NCI-H446 treated with DMSO at 0.1 percent for 48 hours (cell line): Measurements from ENCODE around the gene DDC.

Experiments used
- DNase-seq: peaks from one replicate; lab custom pipeline; 2025; lab: John Stamatoyannopoulos, UW

Gene DDC

GRCh38 chr7:50455658-50456057 is 109.5 kb downstream of the DDC start:
- DNase-seq: no peak

DNA sequence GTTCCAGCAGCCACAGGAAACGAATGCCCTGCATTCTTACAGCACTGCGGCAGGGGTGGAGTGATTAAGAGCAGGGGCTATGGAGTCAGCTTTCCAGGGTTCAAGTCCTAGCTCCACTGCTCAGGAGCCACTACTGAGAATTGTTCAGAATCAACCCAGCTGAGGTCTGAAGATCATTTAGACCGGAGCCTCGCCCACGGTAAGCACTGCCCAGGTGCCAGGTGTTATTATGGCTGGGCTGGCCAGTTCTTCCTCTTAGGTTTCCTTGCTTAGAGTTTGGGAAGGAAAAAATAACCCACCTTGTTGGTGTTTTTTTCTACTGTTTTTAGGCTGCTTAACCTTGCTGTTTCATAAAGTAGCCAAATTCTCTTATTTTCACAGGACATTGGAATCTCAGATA is 110.2 kb downstream of the DDC start:
- DNase-seq: no peak

- DNase-seq: no peak
These were observed 114.6 kb downstream of the DDC start for GRCh38 chr7:50450590-50451032.

DNA sequence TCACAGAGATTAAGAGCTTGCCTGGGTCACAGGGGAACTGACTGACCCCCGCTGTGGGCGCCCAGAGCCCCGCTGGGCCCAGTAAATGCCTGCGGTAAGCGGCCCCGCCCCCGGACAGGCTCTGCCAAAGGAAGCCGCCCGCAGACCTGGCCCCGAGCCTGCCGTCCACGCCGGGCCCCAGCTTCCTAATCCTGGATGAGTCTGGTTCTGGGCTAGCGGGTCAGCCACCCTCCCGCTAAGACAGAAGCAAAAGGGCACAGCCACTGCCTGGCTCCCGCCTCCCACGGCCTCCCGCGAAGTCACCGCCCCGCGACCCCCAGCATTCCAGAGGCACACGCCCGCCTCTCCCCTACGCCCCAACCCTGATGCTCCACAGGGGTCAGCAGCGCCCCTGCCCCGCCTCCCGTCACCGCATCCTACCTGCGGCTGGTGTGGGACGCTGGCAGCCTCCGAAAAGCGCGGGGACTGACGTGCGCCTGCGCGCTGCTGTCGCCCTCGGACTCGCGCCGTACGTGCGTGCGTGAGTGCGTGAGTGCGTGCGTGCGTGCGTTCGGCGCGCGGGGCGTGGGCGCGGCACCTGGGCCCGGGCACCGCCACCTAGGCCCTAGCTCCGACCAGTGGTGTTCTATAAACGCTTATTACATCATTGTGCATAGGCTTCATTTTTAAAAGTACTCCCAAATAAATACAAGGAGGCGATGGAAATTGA is 115.2 kb downstream of the DDC start, which contains the start of gene FIGNL1:
FIGNL1 (minus strand) TSS at position 470 of the 709 bp plus-strand sequence. CDS start 3,063 bp downstream, outside the sequence.
- DNase-seq: peak; percentile 41

DNA sequence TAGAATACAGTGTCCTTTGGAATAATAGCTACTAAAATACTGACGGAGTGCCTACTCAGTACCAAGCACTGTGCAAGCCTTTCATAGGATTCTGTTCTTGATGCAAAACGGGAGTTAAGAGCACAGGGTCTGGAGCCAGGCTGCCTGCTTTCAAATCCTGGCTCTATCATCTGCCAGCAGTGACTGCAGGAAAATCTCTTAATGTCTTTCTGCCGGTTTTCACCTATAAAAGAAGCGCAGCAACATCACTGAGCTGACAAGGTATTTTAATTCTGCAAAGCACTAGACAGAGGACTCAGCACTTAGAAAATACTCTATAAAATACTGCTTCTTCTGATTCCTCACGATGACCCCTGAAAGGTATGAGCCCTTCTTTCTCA is 115.7 kb downstream of the DDC start:
- DNase-seq: no peak

DNA sequence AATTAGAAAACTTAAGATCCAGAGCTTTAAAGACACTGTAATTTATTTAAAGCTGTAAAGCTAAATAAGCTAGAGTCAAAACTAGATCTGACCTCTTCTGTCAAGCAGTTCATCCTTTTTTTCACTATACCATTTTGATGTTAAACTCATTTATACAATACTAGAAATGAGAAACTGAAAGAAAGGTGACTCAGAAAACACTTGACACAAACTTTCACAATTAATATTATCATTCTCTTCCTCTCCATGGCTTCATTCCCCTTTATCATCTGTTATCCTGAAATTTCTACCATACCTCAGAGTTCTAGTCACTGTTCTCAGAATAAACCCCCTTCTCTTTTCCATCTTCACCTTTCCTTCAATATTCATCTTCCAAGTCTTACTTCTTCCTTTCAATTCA is 116.4 kb downstream of the DDC start:
- no peak for DNase-seq

DNA sequence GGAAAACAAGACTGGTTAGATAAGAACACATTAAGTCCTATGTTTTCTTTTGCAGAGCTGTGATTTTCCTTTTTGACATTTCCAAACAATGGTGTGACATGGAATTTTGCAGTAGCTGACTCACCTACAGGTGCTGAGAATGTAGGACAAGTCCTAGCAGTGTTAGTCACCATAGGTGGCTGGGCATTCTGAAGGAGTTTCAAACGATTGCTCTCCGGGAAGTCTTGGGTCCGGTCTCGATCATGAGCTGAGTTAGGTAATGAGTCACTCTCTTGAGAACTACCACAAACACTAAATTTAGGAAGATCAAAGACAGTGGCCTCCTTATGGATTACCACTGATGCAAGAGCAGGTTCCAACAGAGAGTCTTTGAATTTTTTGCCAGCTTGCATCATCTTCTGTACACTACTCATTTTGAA is 118.7 kb downstream of the DDC start:
- no peak for DNase-seq

DNA sequence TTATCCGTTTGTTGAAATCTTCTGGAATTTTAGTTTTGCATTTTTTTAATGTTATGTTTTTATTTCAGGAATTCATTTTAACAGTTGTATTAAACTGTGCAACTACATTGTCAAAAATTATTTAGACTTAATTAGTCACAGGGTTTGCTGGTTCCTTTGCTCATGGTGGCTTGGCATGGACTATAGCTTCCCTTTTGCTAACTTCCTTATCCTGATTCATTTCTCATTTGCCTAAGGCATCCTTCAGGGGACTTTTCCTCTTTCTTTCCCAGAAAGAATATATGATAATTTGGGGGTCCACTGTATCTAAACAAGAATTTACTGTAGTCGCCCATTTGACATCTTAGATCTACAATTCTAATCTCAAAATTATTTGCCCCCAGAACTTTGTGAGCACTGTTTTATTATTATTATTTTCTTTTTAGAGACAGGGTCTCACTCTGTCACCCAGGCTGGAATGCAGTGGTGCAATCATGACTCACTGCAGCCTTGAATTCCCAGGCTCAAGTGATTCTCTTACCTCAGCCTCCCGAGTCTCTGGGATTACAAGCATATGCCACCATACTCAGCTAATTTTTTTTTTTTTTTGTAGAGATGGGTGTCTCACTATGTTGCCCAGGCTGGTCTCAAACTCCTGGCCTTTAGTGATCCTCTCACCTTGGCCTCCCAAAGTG is 128.9 kb downstream of the DDC start:
- no peak for DNase-seq

DNA sequence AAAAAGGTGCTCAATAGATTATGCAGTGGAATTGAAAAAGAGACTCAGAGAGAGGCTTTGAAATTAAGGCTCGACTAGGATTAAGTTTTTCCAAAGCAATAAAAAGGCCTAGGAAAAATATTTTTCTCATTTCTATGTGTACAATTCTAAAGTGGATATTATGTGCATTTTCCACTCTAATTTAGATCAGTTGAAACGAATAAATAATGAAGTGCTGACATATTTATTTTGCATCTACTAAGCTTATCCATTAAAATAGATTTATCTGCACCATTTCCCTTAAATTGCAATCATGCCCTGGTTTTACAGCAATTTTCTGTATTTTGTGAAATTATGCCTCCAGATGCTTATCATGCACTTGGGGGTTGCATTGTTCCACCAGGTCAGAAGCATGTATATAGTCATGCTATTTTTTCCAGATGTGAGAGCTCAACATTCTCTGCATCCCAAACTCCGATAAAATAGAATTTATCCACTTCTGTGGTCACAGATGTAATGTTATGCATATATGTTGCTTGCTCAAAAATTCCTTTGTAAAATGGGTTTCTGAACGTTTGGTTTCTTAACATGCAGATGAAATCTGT is 133.4 kb downstream of the DDC start:
- DNase-seq: no peak

DNA sequence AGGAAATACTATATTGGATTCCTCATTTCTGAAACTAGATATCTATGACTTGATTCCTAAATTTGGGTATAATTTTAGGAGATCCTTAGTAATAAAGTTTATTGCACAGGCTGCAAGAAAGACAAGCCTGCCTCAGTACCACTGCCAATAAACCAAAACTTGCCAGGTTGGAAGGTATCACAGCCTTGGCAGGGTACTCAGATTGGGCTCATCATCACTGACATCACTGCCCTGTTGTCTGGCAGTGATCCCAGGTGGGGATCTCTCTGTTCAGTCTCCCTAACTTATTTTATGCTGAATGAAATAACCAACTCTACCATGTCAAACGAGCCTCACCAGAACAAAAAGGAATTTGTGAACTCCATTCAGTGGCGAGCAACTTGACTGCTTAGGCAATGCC is 133.9 kb downstream of the DDC start:
- peak; percentile 30 for DNase-seq

GRCh38 chr7:50428911-50429310 is 136.3 kb downstream of the DDC start:
- DNase-seq: no peak

DNA sequence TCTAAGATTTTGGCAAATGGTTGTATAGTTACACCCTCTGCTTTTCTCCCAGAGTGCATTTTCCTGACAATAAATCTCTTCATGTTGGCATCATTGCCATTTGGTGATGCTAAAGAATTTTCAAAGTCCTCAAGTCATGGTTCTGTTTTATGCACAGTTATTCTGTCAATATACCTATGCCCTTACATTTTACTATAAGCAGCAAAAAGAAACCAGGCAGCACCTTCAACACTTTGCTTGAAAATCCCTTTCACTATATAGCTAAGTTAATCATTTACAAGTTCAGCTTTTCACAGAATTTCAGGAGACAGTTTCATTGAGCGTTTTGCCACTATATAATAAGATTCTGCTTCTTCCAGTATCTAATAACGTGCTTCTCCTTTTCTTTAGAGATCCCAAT is 137.7 kb downstream of the DDC start:
- DNase-seq: no peak

- DNase-seq: no peak
These were observed 138.7 kb downstream of the DDC start for GRCh38 chr7:50426280-50427045.

DNA sequence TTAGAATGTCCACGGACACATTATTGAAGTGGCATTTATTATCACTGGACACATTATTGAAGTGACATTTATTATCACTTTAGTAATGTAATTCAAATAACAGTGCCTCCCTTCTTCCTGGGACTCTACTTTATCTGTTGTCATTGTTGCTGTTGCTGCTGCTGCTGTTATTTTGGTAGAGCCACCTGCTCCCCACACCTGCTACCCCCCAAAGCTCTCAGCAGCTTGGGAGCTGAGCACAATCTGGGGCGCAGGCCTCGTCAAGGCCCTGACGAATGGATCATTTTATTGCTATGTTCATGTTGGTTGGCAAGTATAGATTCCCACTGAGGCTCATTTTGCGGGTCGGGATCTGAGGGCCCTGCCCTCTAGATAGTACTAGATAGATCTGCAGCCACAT is 139.9 kb downstream of the DDC start:
- DNase-seq: no peak

- no peak for DNase-seq
These were observed 141.3 kb downstream of the DDC start for GRCh38 chr7:50423860-50424259.

DNA sequence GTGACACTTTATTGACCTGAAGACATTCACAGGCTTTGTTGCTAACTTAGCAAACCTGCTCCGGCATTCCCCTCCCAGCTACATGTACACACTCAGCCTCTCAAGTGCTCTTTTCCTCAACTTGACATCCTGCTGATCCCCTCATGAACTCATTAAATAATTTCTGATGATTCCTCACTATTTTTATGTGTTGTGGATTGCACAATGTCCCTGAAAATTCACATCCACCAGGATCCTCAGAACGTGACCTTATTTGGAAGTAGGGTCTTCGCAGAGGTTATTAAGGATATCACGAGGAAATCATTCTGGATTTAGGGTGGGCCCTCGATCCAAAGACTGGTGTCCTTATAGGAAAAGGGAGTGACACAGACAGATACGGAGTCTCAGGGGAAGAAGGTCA is 142.3 kb downstream of the DDC start:
- no peak for DNase-seq

DNA sequence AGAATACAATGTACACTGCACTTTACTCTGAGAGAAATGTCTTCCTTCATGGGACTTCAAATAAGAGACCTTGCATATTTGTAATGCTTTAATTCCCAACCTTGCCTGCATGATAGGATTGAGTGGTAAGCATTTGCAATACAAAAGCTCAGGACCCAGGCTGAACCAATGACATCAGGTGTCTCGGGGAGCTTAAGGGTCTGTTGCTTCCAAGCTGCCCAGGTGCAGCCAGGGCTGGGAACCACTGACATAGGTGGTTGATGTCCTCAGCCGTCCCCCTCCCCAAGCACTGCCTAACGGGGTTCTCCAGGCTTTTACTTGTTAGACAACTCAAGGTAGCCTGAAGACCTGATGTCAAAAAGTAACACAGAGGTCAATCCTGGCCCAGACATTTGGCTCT is 144.2 kb downstream of the DDC start:
- no peak for DNase-seq

DNA sequence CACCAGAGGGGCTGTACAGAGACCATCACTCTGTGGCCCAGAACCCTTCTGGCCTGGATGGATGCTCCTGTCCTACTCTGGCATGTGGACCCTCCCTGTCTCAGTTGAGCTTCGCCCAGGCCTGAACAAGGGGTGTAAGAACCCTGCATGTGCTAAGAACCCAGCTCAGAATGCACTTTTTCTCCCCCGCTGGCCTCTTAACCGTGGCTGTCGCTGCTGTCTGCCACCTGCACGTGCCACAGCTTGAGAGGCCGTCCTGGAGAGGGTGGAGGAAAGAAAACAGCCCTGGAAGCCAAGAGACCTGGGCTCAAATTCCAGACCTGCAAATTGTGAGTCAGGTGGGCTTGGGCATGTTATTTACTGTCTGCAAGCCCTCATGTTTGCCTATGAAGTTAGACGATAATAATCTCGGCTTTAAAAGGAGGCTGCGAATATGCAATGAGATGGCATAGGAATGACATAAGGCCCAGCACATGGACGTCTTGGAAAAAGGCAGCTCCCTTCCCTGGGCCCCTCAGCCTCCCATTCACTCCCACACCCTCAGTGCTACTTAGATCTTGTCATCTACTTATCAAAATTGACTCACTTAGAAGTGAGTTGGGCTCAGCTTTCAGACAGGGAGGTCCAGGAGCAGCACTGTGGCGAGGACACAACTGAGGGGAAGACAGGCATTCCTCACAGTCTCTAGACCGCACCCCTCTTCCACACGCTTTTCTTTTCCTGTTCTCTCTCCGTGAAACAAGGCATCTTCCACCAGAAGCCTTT is 146.5 kb downstream of the DDC start:
- no peak for DNase-seq

DNA sequence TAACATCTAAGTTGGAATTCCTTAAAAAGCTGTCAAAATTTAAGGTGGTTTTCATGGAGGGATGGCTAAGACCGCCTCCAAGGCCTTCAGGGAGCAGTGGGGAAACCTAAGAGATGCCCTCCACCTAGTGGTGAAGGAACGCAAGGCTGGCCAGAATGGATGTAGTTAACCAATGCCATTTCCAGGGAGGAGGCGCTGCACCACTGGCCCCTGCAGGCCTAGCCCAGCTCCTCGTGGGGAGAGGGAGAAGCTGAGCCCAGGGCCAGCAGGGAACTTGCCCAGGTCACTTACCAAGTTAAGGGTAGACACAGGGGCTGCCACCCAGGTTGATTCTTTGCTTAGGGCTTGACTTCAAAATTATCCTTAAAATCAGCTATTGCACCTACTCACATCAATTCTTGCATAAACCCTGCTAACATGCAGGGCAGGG is 147.1 kb downstream of the DDC start:
- peak; percentile 36 for DNase-seq

DNA sequence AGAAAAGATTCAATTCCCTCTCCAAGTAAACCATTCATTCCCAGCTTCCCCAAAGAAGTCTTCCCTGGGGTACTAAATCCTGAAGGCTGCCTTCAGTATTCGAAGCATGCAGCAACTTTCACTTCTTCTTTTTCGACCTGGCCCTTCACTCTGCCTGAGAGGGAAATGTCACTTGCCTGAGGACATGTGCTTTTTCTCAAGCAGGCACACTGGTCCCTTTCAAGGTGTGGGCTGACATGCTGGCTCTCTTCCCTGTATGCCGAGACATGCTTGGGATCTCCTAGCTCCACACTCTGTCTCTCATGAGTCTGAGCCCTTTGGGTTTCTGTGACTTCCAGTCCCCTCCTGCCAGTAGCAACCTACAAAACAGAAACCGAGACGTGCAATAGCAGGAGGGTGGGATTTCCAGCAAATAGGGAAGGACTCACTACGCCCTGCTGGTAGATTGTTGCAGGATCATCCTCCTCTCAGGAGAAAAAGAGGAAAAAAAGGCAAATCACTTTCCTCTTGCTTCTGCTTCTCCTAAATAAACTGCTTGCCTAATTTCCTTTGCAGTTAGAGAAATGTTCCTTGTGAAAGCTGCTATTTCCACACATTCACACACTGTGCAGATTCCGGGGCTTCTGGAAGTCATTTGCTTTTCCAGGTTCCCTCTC is 148.6 kb downstream of the DDC start:
- DNase-seq: no peak

DNA sequence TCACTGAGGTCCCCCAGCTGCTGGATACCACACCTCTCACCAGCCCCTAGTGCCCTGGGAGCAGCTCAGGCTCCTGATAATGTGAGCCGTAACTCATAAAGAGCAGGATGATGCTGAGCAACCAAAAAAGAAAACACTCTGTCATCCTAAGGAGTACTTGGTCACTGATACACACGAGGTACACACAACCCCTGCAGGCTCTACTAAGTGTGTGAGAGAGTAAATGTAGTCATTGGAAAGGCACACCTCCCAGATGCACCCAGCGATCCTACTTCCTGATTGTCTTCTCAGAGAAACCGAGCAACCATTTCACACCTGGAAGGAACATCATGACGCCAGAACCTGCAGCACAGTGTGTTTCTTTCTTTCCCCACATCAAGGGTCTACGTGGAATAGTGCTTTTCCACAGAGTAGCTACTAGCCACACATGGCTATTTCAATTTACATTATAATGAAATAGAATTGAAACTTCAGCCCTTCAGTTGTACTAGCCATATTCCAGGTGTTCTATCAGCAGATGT is 149.3 kb downstream of the DDC start:
- no peak for DNase-seq
